ENCODE measurements around the gene THOC5. TPM values are rescaled to one million over a fixed set of nuclear protein-coding genes. Genes with fewer than 3 reads are reported as not detected.

THOC5 gene
- total RNA-seq, 1 experiment from 2014 or later, result 42.3 TPM

DNA sequence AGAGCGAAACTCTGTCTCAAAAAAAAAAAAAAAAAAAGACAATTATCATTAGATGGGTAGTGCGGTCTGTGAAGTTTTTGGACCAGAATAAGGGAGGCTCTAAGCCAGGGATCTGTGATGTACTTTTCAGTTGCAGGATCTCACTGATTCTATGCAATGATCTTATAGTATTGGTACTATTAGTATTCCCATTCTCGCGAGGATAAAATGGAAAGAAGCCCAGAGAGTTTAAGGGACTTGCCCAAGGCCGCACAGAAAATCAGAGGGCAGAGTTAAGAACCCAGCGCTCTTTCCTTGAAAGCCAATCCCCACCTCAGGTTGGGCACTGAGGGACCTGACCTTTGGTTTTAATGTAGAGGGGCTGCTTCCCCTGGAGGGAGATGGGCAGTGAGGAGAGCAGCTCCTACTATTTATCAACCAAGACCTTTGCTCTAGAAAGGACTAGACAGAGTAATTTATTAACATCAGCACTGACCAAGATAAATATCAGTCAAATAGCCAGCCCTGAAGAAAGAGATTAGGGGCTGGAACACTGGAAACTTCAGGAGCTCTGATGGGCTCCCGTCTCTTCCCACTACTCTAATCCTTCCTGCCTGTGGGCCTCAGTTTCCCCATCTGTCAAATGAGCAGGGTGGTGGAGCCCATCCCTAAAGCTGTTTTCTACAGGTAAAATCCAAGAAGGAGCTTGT is 21.3 kb upstream of the THOC5 start:
- intact Hi-C loops (cut with micrococcal nuclease; ENCODE audit: unreplicated experiment), result no loop called here
- peaks cover 11% of the 10 kb centered on the region for H3F3A ChIP-seq (ENCODE audit: insufficient read depth, low read depth)
- POLR2A ChIA-PET (ENCODE audit: unreplicated experiment), result no interaction called here
- CTCF ChIA-PET, result no interaction called here
- no peak overlapping the region for H3K27ac ChIP-seq
- no TSS peak for BruUV-seq (replicated peaks)
- no peaks in the 10 kb centered on the region for H4K20me1 ChIP-seq (ENCODE audit: insufficient read depth)
- DNase-seq, result no peak
- H3K36me3 ChIP-seq (ENCODE audit: low read depth), result peaks cover 4% of the 10 kb centered on the region; the same call in 1 of the 2 replicates
- H3K4me3 ChIP-seq, result no peak overlapping the region
- H3K9me2 ChIP-seq (ENCODE audit: insufficient read depth), result no peaks in the 10 kb centered on the region
- H3K27me3 ChIP-seq (ENCODE audit: insufficient read depth, low read depth), result no peaks in the 10 kb centered on the region
- TF ChIP-seq, protein P1, sequence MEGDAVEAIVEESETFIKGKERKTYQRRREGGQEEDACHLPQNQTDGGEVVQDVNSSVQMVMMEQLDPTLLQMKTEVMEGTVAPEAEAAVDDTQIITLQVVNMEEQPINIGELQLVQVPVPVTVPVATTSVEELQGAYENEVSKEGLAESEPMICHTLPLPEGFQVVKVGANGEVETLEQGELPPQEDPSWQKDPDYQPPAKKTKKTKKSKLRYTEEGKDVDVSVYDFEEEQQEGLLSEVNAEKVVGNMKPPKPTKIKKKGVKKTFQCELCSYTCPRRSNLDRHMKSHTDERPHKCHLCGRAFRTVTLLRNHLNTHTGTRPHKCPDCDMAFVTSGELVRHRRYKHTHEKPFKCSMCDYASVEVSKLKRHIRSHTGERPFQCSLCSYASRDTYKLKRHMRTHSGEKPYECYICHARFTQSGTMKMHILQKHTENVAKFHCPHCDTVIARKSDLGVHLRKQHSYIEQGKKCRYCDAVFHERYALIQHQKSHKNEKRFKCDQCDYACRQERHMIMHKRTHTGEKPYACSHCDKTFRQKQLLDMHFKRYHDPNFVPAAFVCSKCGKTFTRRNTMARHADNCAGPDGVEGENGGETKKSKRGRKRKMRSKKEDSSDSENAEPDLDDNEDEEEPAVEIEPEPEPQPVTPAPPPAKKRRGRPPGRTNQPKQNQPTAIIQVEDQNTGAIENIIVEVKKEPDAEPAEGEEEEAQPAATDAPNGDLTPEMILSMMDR (conservative IDR thresholded peaks at IDR 0.05), result no peak
- no peak for TF ChIP-seq EZH2 (IDR thresholded peaks at IDR 0.05; ENCODE audit: low read depth)
- no peaks in the 10 kb centered on the region for H3K9me3 ChIP-seq (ENCODE audit: insufficient read depth, low read depth)
- H2AFZ ChIP-seq, result no peak overlapping the region
- H3K4me1 ChIP-seq (replicated peaks; ENCODE audit: insufficient read depth), result peaks cover 2% of the 10 kb centered on the region
- H3K79me2 ChIP-seq (ENCODE audit: low read depth), result peaks cover 15% of the 10 kb centered on the region
- no peak overlapping the region for H3K4me2 ChIP-seq

DNA sequence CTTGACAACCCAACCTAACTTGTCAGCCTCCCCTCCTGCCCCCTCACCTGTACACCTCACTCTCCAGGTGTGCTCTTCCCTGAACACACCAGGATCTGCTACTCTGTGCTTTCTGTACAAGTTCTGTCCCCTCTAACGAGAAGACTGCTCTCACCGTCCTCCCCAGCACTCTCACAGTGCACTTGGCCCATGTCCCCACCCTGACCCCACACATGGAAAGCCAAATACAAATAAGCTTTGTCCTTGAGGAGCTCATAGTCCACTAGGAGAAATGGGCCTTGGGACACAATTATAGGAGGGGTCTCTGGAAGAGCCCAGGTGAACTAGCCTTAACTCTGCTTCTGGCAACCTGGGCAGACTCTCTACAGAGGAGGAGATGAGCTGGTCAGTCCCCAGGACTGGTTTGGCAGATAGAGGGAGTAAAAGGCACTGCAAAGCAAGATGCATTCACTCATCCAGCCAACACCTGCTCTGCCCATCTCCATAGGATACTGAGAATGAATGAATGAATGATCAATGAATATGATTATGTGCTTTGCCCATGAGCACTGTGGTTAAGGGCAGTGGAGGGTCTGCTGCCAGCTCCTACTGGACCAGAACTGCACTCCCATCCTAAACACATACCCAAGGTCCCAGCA is 17.5 kb upstream of the THOC5 start:
- H4K20me1 ChIP-seq (ENCODE audit: insufficient read depth), result no peaks in the 10 kb centered on the region

DNA sequence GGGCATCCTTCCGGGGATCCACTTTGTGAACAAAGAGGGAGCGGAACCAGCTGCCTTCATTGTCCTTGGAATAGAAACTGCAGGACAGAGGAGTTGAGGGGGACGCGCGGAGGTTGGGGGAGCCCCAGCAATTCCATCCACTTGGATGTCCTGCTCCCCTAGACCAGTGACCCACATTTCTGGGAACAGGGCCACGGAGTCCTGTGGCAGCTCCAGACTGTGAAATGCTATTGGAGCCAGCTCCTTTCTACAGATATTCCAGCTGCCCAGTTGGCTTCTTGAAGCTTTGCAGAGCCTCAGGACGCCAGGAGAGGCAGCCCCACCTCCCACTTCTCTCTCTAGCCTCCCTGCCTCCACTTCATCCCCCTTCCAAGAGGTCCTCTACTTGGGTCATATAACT is 16.9 kb upstream of the THOC5 start:
- Histone ChIP-seq H3K27me3 (ENCODE audit: insufficient read depth, low read depth) (no peaks in the 10 kb centered on the region), H3K36me3 (ENCODE audit: low read depth) (0 out of 2 replicates have a peak, but pooled peaks cover 8% of the 10 kb centered on the region), H3K4me3 (no peak overlapping the region), H3K79me2 (ENCODE audit: low read depth) (no peaks in the 10 kb centered on the region), H3K4me1 (replicated peaks; ENCODE audit: insufficient read depth) (no peaks in the 10 kb centered on the region), H2AFZ (no peak overlapping the region), H3F3A (ENCODE audit: insufficient read depth, low read depth) (peaks cover 4% of the 10 kb centered on the region; the same call in 1 of the 2 replicates), H3K9me2 (ENCODE audit: insufficient read depth) (no peaks in the 10 kb centered on the region), H3K9me3 (ENCODE audit: insufficient read depth, low read depth) (no peaks in the 10 kb centered on the region), H4K20me1 (ENCODE audit: insufficient read depth) (no peaks in the 10 kb centered on the region), H3K27ac (no peak overlapping the region), H3K4me2 (no peak overlapping the region)
- ChIA-PET POLR2A (ENCODE audit: unreplicated experiment) (no interaction called here), CTCF (no interaction called here)
- intact Hi-C loops (cut with micrococcal nuclease; ENCODE audit: unreplicated experiment), result no loop called here
- no TSS peak for BruUV-seq (replicated peaks)
- no peak for DNase-seq
- TF ChIP-seq EZH2 (IDR thresholded peaks at IDR 0.05; ENCODE audit: low read depth), result no peak

More for the DNA sequence above, 17.5 kb upstream of the THOC5 start:
- no peak for DNase-seq
- H3K27me3 ChIP-seq (ENCODE audit: insufficient read depth, low read depth), result no peaks in the 10 kb centered on the region
- ChIA-PET POLR2A (ENCODE audit: unreplicated experiment) (no interaction called here), CTCF (no interaction called here)
- no peaks in the 10 kb centered on the region for H3K9me2 ChIP-seq (ENCODE audit: insufficient read depth)
- TF ChIP-seq EZH2 (IDR thresholded peaks at IDR 0.05; ENCODE audit: low read depth), result no peak
- TF ChIP-seq, protein P1 (conservative IDR thresholded peaks at IDR 0.05), result no peak
- peaks cover 4% of the 10 kb centered on the region; the same call in 1 of the 2 replicates for H3F3A ChIP-seq (ENCODE audit: insufficient read depth, low read depth)
- no peaks in the 10 kb centered on the region for H3K9me3 ChIP-seq (ENCODE audit: insufficient read depth, low read depth)
- no peak overlapping the region for H2AFZ ChIP-seq
- H3K4me2 ChIP-seq, result no peak overlapping the region
- H3K27ac ChIP-seq, result no peak overlapping the region
- H3K79me2 ChIP-seq (ENCODE audit: low read depth), result no peaks in the 10 kb centered on the region
- intact Hi-C loops (cut with micrococcal nuclease; ENCODE audit: unreplicated experiment), result no loop called here
- no TSS peak for BruUV-seq (replicated peaks)
- no peaks in the 10 kb centered on the region for H3K4me1 ChIP-seq (replicated peaks; ENCODE audit: insufficient read depth)
- H3K4me3 ChIP-seq, result no peak overlapping the region
- 0 out of 2 replicates have a peak, but pooled peaks cover 8% of the 10 kb centered on the region for H3K36me3 ChIP-seq (ENCODE audit: low read depth)
